Measurements from ENCODE around the gene LSM4. TPM values are rescaled to one million over a fixed set of nuclear protein-coding genes. Genes with fewer than 3 reads are reported as not detected.

Gene LSM4
- total and polyA plus RNA-seq, 10 of the 15 experiments (the other 5 are each of a cell fraction or from before 2014, with no cell fraction given): 12.6 to 652 (median 217) TPM

GRCh38 chr19:18274219-18274780 is 48.6 kb downstream of the LSM4 start, which contains the start of gene IQCN:
Gene IQCN (minus strand): TSS chr19:18274452. CDS start chr19:18269478, 4,974 bp downstream.
- in situ Hi-C loops (cut with MboI) (no loop called here), intact Hi-C loops (cut with micrococcal nuclease; ENCODE audit: unreplicated experiment) (no loop called here)
- SMC1A ChIA-PET (ENCODE audit: uncharacterized antibody, unreplicated experiment): interaction anchor here (0.7 to 1.1 kb wide), 3 partner anchors 52 to 264 kb away, joined by 3 to 4 read pairs (median 4); no protein-coding TSS in a partner anchor
- no TSS peak for BruUV-seq (replicated peaks)
- Histone ChIP-seq H3K4me1 (ENCODE audit: control insufficient read depth, insufficient read depth, low read length) (peaks cover 13% of the 10 kb centered on the region), H2AFZ (ENCODE audit: control insufficient read depth, low read depth, low read length) (no peak within 1 kb of the TSS), H3K79me2 (ENCODE audit: control insufficient read depth, insufficient read depth, low read length) (peaks cover 17% of the 10 kb centered on the region), H4K20me1 (ENCODE audit: control insufficient read depth, insufficient read depth) (peaks cover 13% of the 10 kb centered on the region), H3K27ac (ENCODE audit: control insufficient read depth, insufficient read depth) (no peak within 1 kb of the TSS), H3K9ac (ENCODE audit: control insufficient read depth, insufficient read depth, low read length) (no peak within 1 kb of the TSS), H3K4me3 (no peak within 1 kb of the TSS), H3K9me3 (replicated peaks; ENCODE audit: control insufficient read depth, insufficient read depth, low read length) (no peaks in the 10 kb centered on the region), H3K36me3 (ENCODE audit: control insufficient read depth in 2 of 2, insufficient read depth in 2 of 2, low read length in 1 of 2) (peaks cover 0 to 4% of the 10 kb centered on the region in 2 experiments; a peak in 2 of 4 replicates), H3K27me3 (replicated peaks in 1 of 2; ENCODE audit: control insufficient read depth in 2 of 2, insufficient read depth in 2 of 2, low read length in 1 of 2) (no peaks in the 10 kb centered on the region), H3K4me2 (ENCODE audit: control insufficient read depth, insufficient read depth) (no peak within 1 kb of the TSS)
- TF ChIP-seq HCFC1 (IDR thresholded peaks at IDR 0.05; ENCODE audit: low read length) (no peak), POLR2A (IDR thresholded peaks at IDR 0.05; ENCODE audit: low read depth, low read length) (peak; percentile 8; the same call in 1 of the 2 replicates), NFXL1 (IDR thresholded peaks at IDR 0.05; ENCODE audit: borderline replicate concordance) (no peak), NFIC (IDR thresholded peaks at IDR 0.05; ENCODE audit: low read depth, low read length) (no peak), BCL11A (IDR thresholded peaks at IDR 0.05; ENCODE audit: low read depth, low read length) (no peak), TCF7 (IDR thresholded peaks at IDR 0.05; ENCODE audit: borderline replicate concordance) (no peak), NFYA (IDR thresholded peaks at IDR 0.05; ENCODE audit: borderline replicate concordance, low read depth, low read length) (no peak), REST (IDR thresholded peaks at IDR 0.05; ENCODE audit: low read depth, low read length) (no peak), NR2F1 (conservative IDR thresholded peaks at IDR 0.05) (peak; percentile 27; the same call in 1 of the 2 replicates), MEF2A (IDR thresholded peaks at IDR 0.05; ENCODE audit: insufficient read depth, low read depth, low read length) (no peak), ATF2 (IDR thresholded peaks at IDR 0.05; ENCODE audit: low read length) (no peak)
- POLR2A ChIA-PET: no interaction called here
- DNase-seq (ENCODE audit: low read depth, low spot score): no peak
- WGBS (ENCODE audit: insufficient coverage, insufficient replicate concordance, low lambda C conversion rate, missing lambda C conversion rate): 83% methylated on average over 8 of the region's 9 CpGs
- RAD21 ChIA-PET (ENCODE audit: unreplicated experiment): interaction anchor here (0.7 to 1.4 kb wide), 2 partner anchors 54 to 66 kb away, joined by 5 to 7 read pairs; no protein-coding TSS in a partner anchor
- CTCF ChIA-PET: interaction anchor here (0.6 to 14.1 kb wide), 3 partner anchors 9 to 66 kb away, joined by 3 to 516 read pairs (median 5); no protein-coding TSS in a partner anchor
- no peak for FAIRE-seq
- no peak for ATAC-seq
